Spleen (tissue), 7 donors: Measurements from ENCODE around the gene DAD1.

Source experiments
- CTCF ChIP-seq, 11 experiments: fragments of 200-600 bp in 7 of 11; fragments of 450-650 bp in 4 of 11; sonication (generic) in 4 of 11; IDR thresholded peaks in 8 of 11; conservative IDR thresholded peaks in 3 of 11; 1 replicate in 7 of 11; 2 replicates in 4 of 11; pipeline versions ENCODE4 v1.4.0 to v1.8.0; 2016 to 2021; ENCODE audit warnings: antibody characterized with exemption in 11 of 11, inconsistent platforms in 4 of 11, mild to moderate bottlenecking in 1 of 11
- POLR2A ChIP-seq, 3 donors: fragments of 450-650 bp; IDR thresholded peaks; one replicate each; pipeline ENCODE4 v1.5.1; 2017; ENCODE audit warnings: antibody characterized with exemption in 3 of 3, mild to moderate bottlenecking in 1 of 3
- POLR2AphosphoS5 ChIP-seq, 3 donors: sonication (generic); formaldehyde crosslinking; IDR thresholded peaks; one replicate each; pipeline ENCODE4 v1.5.1; 2017; ENCODE audit warnings: antibody characterized with exemption in 3 of 3
- donor health status: DM: no; HTN: no; CAD: no; lungs with moderate emphysema.
- donor health status: DM: no; HTN: no; CAD: no.
- donor health status: DM: no; HTN: no; CAD: no.

- TF ChIP-seq CTCF (IDR thresholded peaks at IDR 0.05 in 8 of 11, conservative IDR thresholded peaks at IDR 0.05 in 3 of 11) (no peak), POLR2AphosphoS5 (IDR thresholded peaks at IDR 0.05) (peak in 1 of 3 donors; percentile 28), POLR2A (IDR thresholded peaks at IDR 0.05) (no peak)
Observed at GRCh38 chr14:22540811-22541360, 48.1 kb downstream of the DAD1 start.
